WERI-Rb-1 (cell line): ENCODE data around the gene COPS7B.

Experiments used
- DNase-seq: peaks from one replicate; pipeline ENCODE4 v3.0.0-alpha.2; 2020
- H3K27ac ChIP-seq: fragments of 250-450 bp; sonication (Bioruptor Pico); 2 replicates; pipeline ENCODE4 v1.5.1; 2020; ENCODE audit warnings: mild to moderate bottlenecking, moderate library complexity
- H3K27me3 ChIP-seq: fragments of 250-450 bp; sonication (Bioruptor Pico); 2 replicates; pipeline ENCODE4 v1.5.1; 2021; ENCODE audit warnings: mild to moderate bottlenecking, low read depth, moderate library complexity; ENCODE audit not compliant: insufficient read depth, severe bottlenecking
- H3K36me3 ChIP-seq: fragments of 250-450 bp; sonication (Bioruptor Pico); 2 replicates; pipeline ENCODE4 v1.5.1; 2020; ENCODE audit warnings: mild to moderate bottlenecking, moderate library complexity
- H3K4me3 ChIP-seq: 2 replicates; pipeline ENCODE4 v1.5.1; 2011; ENCODE audit warnings: low read depth, mild to moderate bottlenecking, control low read depth, low read length
- H3K9me3 ChIP-seq: fragments of 250-450 bp; sonication (Bioruptor Pico); 2 replicates; pipeline ENCODE4 v1.5.1; 2021; ENCODE audit warnings: mild to moderate bottlenecking, moderate library complexity; ENCODE audit not compliant: severe bottlenecking
- TF ChIP-seq, protein P1 (sequence below): IDR thresholded peaks from 2 replicates; pipeline ENCODE4 v1.5.1; 2011; ENCODE audit warnings: low read depth, mild to moderate bottlenecking, control low read depth, inconsistent platforms, low read length

The COPS7B gene

DNA sequence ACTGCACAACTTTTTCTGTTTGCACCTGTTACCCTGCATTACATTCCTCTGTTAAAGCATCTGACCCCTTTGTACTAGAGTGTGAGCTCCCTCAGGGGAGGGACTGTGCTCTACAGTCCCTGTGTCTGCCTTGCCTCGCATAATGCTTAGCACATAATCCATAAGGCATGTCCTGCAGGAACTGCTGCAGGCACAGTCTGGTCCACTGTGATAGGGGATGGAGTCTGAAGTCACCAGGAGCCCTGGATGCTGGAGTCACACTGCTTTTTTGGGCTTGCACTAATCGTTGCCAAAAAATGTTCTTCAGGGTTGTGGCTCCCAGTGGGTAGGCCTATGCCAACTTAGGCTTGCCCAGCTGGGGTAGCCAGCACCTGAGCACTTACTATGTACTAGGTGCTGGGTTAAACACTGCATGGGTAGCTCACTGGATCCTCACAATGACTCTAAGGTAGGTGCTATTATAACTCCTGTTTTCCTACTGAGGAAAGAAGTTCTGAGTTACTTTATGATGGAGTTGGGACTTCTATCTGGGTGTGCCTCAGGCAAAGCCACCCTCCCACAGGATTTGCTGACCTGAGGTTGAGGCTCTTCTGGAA is 33.3 kb downstream of the COPS7B start:
- TF ChIP-seq, protein P1, sequence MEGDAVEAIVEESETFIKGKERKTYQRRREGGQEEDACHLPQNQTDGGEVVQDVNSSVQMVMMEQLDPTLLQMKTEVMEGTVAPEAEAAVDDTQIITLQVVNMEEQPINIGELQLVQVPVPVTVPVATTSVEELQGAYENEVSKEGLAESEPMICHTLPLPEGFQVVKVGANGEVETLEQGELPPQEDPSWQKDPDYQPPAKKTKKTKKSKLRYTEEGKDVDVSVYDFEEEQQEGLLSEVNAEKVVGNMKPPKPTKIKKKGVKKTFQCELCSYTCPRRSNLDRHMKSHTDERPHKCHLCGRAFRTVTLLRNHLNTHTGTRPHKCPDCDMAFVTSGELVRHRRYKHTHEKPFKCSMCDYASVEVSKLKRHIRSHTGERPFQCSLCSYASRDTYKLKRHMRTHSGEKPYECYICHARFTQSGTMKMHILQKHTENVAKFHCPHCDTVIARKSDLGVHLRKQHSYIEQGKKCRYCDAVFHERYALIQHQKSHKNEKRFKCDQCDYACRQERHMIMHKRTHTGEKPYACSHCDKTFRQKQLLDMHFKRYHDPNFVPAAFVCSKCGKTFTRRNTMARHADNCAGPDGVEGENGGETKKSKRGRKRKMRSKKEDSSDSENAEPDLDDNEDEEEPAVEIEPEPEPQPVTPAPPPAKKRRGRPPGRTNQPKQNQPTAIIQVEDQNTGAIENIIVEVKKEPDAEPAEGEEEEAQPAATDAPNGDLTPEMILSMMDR = no peak
- Histone ChIP-seq H3K36me3 (no peaks in the 10 kb centered on the region), H3K27me3 (peaks cover 3% of the 10 kb centered on the region), H3K27ac (no peak overlapping the region), H3K9me3 (peaks cover 7% of the 10 kb centered on the region), H3K4me3 (no peak overlapping the region)
- DNase-seq = no peak

DNA sequence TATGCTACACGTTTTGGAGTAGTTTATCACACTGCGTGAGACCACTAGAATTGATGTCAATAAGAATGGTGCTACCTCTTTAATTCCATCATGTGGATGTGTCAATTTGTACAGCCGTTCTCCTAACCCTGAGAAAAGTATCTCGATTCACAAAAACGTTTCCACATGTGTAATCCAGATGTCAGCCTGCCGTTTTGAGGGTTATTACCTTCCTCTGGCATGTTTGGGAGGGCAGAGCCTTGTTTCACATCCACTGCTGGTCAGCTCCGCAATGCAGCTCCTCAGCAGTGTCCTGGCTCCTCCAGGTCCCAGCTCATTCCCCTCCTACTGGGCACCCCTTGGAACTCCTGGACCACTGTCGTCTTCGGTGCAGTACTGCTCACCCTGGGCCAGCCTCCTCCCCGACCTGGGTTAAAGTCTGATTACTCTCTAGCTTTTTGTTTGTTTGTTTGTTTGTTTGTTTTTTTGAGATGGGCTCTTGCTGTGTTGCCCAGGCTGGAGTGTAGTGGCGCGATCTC is 34.6 kb downstream of the COPS7B start:
- Histone ChIP-seq H3K9me3 (peaks cover 7% of the 10 kb centered on the region), H3K36me3 (no peaks in the 10 kb centered on the region), H3K4me3 (no peak overlapping the region), H3K27me3 (peaks cover 3% of the 10 kb centered on the region), H3K27ac (no peak overlapping the region)
- TF ChIP-seq, protein P1 = no peak
- no peak for DNase-seq

DNA sequence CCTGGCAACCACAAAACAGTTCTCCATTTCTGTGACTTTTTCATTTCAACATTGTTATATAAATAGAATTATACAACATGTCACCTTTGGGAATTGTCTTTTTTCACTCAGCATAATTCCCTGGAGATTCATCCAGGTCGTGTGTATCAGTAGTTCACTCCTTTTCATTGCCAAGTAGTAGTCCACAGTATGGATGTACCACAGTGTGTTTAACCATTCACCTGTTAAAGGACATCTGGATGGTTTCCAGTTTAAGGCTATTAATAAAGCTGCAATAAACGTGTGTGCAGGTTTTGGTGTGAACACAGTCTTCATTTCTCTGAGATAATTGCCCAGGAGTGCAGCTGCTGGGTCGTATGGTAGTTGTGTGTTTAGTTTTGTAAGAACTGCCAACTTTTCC is 35.7 kb downstream of the COPS7B start:
- H3K27me3 ChIP-seq = peaks cover 3% of the 10 kb centered on the region
- TF ChIP-seq, protein P1 = no peak
- H3K9me3 ChIP-seq = peaks cover 7% of the 10 kb centered on the region
- no peak for DNase-seq
- no peak overlapping the region for H3K27ac ChIP-seq
- no peaks in the 10 kb centered on the region for H3K36me3 ChIP-seq
- no peak overlapping the region for H3K4me3 ChIP-seq

DNA sequence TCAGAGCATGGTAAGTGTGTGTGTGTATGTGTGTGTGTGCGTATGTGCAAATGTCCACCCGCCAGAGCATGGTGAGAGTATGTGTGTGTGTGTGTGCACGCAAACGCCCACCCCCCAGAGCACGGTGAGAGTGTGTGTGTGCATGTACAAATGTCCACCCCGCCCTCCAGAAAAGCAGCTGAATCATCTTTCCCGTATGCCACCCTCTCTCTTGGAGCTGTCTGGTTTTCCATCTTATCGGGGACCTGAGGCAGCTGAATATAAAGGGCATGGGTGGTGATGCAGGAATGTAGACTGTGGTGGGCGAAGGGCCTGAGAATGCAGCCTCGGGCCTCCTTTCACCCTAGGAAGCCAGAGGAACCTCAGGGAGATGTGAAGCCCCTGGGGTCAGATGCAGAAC is 66.9 kb downstream of the COPS7B start:
- Histone ChIP-seq H3K36me3 (no peaks in the 10 kb centered on the region), H3K27ac (no peak overlapping the region), H3K9me3 (no peaks in the 10 kb centered on the region), H3K4me3 (no peak overlapping the region), H3K27me3 (peaks cover 17% of the 10 kb centered on the region)
- TF ChIP-seq, protein P1 = no peak
- DNase-seq = no peak

DNA sequence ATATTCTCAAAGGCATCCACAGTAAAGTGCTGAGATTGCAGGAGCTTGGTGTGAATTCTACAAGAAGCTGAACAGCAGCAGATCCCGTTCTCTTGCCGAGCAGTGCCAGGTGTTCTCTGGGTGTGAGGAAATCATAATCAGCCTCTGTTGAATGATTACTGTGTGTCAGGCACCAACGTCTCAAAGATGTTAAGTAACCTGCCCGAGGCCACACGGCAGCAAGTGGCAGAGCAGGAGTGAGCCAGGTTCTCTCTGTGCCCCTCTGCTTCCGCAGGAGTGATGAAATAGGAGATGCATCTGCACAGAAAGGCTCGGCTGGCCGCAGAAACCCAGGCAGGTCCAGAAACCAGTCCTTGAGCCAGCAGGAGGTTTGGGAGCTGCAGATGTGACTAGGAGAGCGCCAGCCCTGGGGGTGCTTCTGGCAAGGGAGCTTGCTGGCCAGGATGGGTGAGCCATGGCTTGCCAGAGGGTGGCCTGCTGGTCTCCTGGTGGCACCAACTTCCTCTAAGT is 68.4 kb downstream of the COPS7B start:
- Histone ChIP-seq H3K27me3 (peaks cover 17% of the 10 kb centered on the region), H3K27ac (no peak overlapping the region), H3K4me3 (no peak overlapping the region), H3K9me3 (no peaks in the 10 kb centered on the region), H3K36me3 (no peaks in the 10 kb centered on the region)
- TF ChIP-seq, protein P1 = no peak
- no peak for DNase-seq

DNA sequence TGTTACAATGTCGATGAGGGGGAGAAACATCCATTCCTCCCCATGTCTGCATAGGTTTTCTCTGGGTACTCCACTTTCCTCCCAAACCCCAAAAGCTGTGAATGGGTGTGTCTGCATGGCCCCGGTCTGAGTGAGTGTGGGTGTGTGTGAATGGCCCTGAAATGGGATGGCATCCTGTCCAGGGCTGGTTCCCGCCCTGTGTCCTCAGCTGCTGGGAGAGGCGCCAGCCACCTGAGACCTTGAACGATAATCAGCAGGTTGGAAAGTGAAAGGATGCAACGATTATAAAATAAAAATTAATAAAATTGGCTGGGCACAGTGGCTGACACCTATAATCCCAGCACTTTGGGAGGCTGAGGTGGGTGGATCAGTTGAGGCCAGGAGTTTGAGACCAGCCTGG is 70.7 kb downstream of the COPS7B start:
- H3K9me3 ChIP-seq = no peaks in the 10 kb centered on the region
- no peak overlapping the region for H3K4me3 ChIP-seq
- H3K36me3 ChIP-seq = no peaks in the 10 kb centered on the region
- no peaks in the 10 kb centered on the region for H3K27me3 ChIP-seq
- no peak overlapping the region for H3K27ac ChIP-seq
- TF ChIP-seq, protein P1 = no peak
- DNase-seq = no peak
